Esophagus (tissue), 2 donors: Measurements from ENCODE around the gene CDCA8. TPM values are rescaled to one million over a fixed set of nuclear protein-coding genes. Genes with fewer than 3 reads are reported as not detected.

Experiments
- H3K27ac ChIP-seq, 2 donors: one replicate each; pipeline ENCODE4 v1.5.1; 2013; ENCODE audit warnings: low read depth in 2 of 2, mild to moderate bottlenecking in 2 of 2, inconsistent platforms in 1 of 2, low read length in 1 of 2, moderate library complexity in 1 of 2
- H3K27me3 ChIP-seq, 2 donors: one replicate each; pipeline ENCODE4 v1.6.1; 2013; ENCODE audit warnings: low read length in 2 of 2, control low read depth in 1 of 2, mild to moderate bottlenecking in 1 of 2; ENCODE audit not compliant: insufficient read depth in 2 of 2, control insufficient read depth in 1 of 2
- H3K36me3 ChIP-seq, 2 donors: one replicate each; pipeline ENCODE4 v1.6.1; 2013; ENCODE audit warnings: low read length in 1 of 2; ENCODE audit not compliant: control insufficient read depth in 2 of 2, insufficient read depth in 2 of 2
- H3K4me1 ChIP-seq, 2 donors: one replicate each; pipeline ENCODE4 v1.6.1; 2013; ENCODE audit warnings: low read length in 1 of 2; ENCODE audit not compliant: control insufficient read depth in 2 of 2, insufficient read depth in 2 of 2
- H3K4me3 ChIP-seq, 2 donors: one replicate each; pipeline ENCODE4 v1.5.1; 2013; ENCODE audit warnings: low read length in 2 of 2, mild to moderate bottlenecking in 2 of 2, low read depth in 1 of 2, moderate library complexity in 1 of 2
- H3K9me3 ChIP-seq, 2 donors: one replicate each; pipeline ENCODE4 v1.6.1; 2013; ENCODE audit warnings: mild to moderate bottlenecking in 2 of 2, low read depth in 1 of 2, low read length in 1 of 2, moderate library complexity in 1 of 2; ENCODE audit not compliant: control insufficient read depth in 2 of 2, insufficient read depth in 1 of 2
- WGBS, 2 donors: extraction: QIAGEN DNeasy Blood & Tissue Kit; methylation state at CpG; one replicate each; pipeline ENCODE4 v1.1.7; 2013; 5-methylcytosine and 5-hydroxymethylcytosine counted together
- polyA plus RNA-seq, 2 donors: library from polyadenylated mRNA; stranded (reverse); fragments of 200-250 nt; gene quantifications; one replicate each; pipeline ENCODE4 v1.2.3, GENCODE V29; 2013
- donor health status: healthy with polysubstance abuse.
- donor health status: Bipolar disorder and iron deficiency.

CDCA8 gene
- polyA plus RNA-seq, 2 donors: 4.2 to 10.1 TPM

DNA sequence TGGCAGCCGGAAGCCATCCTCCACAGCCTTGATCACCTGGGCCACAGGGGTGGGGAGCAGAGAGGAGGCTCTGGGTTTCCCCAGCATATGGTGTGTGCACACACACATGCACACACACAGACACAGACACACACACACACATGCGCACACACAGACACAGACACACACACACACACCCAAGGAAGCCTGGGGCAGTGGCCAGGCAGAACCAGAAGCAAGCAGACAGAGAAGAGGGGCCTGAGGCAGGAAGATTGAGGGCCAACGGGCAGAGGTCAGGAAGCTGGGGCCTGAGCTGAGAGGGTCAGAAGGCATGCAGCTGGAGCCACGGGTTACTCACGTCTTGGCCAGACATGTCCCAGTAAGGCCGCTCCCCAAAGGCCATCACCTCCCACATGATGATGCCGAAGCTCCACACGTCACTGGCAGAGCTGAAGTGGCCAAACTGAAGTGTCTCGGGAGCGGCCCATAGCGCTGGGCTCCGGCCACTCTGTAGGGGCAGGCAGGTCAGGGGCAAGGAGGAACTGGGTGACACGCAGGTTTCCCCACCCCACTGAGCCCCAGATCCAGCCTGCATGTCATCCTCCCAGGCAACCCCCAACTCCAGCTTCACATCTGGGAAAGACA is 27.4 kb downstream of the CDCA8 start:
- Histone ChIP-seq H3K36me3 (no peaks in the 10 kb centered on the region), H3K27ac (no peak overlapping the region)
- WGBS, 2 donors: 74 to 80% methylated on average over 13 of the region's 13 CpGs

DNA sequence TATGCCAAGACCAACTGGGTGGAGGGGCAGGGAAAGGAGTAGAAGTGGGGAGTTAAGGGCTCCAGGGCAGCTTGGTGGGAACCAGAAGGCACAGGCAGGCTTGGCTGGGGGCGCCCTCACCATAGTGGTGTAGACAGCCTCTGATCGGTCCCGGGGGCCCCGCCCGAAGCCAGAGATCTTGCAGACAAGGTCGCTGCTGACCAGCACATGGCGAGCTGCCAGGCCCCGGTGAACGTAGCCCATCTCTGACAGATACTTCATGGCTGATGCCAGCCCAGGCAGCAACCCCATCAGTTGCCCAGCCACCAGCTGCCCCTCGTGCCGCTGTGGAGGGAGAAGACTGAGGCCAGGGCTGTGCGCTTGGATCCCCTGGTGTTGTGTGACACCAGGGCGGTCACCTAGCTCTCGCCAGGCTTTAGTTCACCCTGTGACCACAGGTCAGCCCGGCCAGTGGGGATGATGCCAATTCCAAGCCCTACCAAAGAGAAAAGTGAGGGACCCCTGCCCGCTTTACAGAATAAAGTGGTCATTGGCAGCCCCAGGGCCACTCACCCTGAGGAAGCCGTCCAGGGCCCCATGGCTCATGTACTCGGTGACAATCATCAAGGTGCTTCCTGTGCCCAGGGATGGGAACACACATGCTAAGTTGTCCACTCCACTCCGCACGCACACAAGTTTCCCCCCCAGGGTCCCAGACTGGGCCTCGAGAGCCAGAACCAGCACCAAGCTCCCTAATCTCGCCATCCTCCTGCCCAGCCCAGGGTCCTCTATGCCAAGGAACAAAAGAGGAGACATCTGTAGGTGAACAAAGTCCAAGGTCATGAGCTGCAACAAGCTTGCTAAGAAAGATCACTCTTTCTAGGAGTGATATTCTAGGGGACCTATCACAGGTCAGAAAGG is 28.2 kb downstream of the CDCA8 start:
- H3K36me3 ChIP-seq: no peaks in the 10 kb centered on the region
- no peak overlapping the region for H3K27ac ChIP-seq
- no peak overlapping the region for H3K4me3 ChIP-seq
- no peaks in the 10 kb centered on the region for H3K27me3 ChIP-seq
- no peaks in the 10 kb centered on the region for H3K9me3 ChIP-seq
- WGBS, 2 donors: 84 to 85% methylated on average over 22 of the region's 22 CpGs
- peaks cover 0 to 10% of the 10 kb centered on the region in 2 donors for H3K4me1 ChIP-seq

More for the DNA sequence above, 27.4 kb downstream of the CDCA8 start:
- H3K4me1 ChIP-seq: peaks cover 0 to 10% of the 10 kb centered on the region in 2 donors
- no peaks in the 10 kb centered on the region for H3K9me3 ChIP-seq
- no peak overlapping the region for H3K4me3 ChIP-seq
- H3K27me3 ChIP-seq: no peaks in the 10 kb centered on the region

GRCh38 chr1:37721565-37721964 is 29.2 kb downstream of the CDCA8 start:
- Histone ChIP-seq H3K9me3 (no peaks in the 10 kb centered on the region), H3K4me1 (peaks cover 3 to 10% of the 10 kb centered on the region in 2 donors), H3K27ac (no peak overlapping the region), H3K36me3 (no peaks in the 10 kb centered on the region), H3K4me3 (no peak overlapping the region), H3K27me3 (no peaks in the 10 kb centered on the region)
- WGBS, 2 donors: 52 to 59% methylated on average over 19 of the region's 19 CpGs

GRCh38 chr1:37722181-37723071 is 30.1 kb downstream of the CDCA8 start:
- H3K4me3 ChIP-seq: no peak overlapping the region
- H3K4me1 ChIP-seq: peaks cover 3 to 10% of the 10 kb centered on the region in 2 donors
- no peaks in the 10 kb centered on the region for H3K27me3 ChIP-seq
- H3K9me3 ChIP-seq: no peaks in the 10 kb centered on the region
- H3K36me3 ChIP-seq: no peaks in the 10 kb centered on the region
- WGBS, 2 donors: 76 to 78% methylated on average over 14 of the region's 14 CpGs
- no peak overlapping the region for H3K27ac ChIP-seq

DNA sequence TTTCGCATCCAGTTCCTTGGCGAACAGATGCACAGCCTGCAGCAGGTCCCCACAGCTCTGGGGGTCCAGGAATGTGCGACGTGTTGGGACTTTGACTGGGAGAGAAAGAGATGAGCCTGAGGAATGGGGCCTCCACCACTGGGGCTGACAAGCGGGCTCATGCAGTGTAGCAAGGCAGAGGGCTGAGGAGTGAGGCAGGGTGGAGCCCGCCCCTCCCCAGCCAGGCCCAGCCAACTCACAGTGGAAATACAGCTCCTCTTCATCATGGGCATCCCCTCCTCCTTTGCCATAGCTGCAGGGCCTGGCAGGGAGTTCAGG is 30.7 kb downstream of the CDCA8 start:
- no peaks in the 10 kb centered on the region for H3K27me3 ChIP-seq
- no peaks in the 10 kb centered on the region for H3K36me3 ChIP-seq
- H3K4me1 ChIP-seq: peaks cover 3 to 10% of the 10 kb centered on the region in 2 donors
- no peak overlapping the region for H3K4me3 ChIP-seq
- no peaks in the 10 kb centered on the region for H3K9me3 ChIP-seq
- no peak overlapping the region for H3K27ac ChIP-seq
- WGBS, 2 donors: 84 to 85% methylated on average over 6 of the region's 6 CpGs

DNA sequence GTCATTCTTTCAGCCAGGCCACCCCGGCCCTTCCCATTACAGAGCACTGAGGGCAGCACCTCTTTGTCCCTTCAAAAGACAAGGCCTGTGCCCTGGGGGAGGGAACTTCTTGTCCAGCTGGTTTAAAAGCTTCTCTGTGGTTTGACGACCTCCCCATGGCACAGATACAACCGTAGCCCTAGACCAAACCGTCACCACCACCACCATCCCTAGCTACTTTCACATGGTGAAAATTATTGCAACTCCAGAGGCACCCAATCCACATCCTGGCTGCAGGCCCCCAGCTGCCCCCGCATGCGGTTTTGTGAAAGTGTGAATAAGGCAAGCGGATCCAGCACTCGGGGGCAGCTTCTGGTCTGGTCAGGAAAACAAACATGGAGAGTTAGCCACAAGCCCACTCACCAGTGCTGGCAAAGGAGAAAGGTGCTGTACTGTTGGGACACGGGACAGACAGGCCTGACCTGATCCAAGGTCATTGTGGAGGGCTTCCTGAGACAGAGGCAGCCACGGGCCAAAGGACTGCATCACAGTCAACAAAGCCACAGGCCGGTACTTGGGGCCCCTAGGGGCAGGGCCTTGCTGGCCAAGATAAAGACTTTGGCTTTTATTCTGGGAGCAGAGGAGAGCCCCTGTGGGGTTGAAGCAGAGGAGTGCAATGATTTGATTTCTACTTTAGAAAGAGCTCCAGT is 31.2 kb downstream of the CDCA8 start:
- no peak overlapping the region for H3K27ac ChIP-seq
- no peaks in the 10 kb centered on the region for H3K9me3 ChIP-seq
- peaks cover 3 to 7% of the 10 kb centered on the region in 2 donors for H3K4me1 ChIP-seq
- WGBS, 2 donors: 45 to 61% methylated on average over 11 of the region's 11 CpGs
- H3K4me3 ChIP-seq: no peak overlapping the region
- H3K36me3 ChIP-seq: no peaks in the 10 kb centered on the region
- no peaks in the 10 kb centered on the region for H3K27me3 ChIP-seq

GRCh38 chr1:37724575-37724974 is 32.3 kb downstream of the CDCA8 start:
- Histone ChIP-seq H3K27me3 (no peaks in the 10 kb centered on the region), H3K4me3 (no peak overlapping the region), H3K27ac (no peak overlapping the region), H3K36me3 (no peaks in the 10 kb centered on the region), H3K9me3 (no peaks in the 10 kb centered on the region), H3K4me1 (peaks cover 0 to 3% of the 10 kb centered on the region in 2 donors)
- WGBS, 2 donors: 81 to 83% methylated on average over 6 of the region's 6 CpGs

- 71 to 72% methylated on average over 13 to 14 of the region's 14 CpGs for WGBS, 2 donors
- no peaks in the 10 kb centered on the region for H3K27me3 ChIP-seq
- H3K4me1 ChIP-seq: peaks cover 0 to 3% of the 10 kb centered on the region in 2 donors
- H3K36me3 ChIP-seq: no peaks in the 10 kb centered on the region
- no peaks in the 10 kb centered on the region for H3K9me3 ChIP-seq
- no peak overlapping the region for H3K27ac ChIP-seq
- no peak overlapping the region for H3K4me3 ChIP-seq
Measured at GRCh38 chr1:37725851-37726613, 33.7 kb downstream of the CDCA8 start.
